ENCODE results near the gene ERVW-1. TPM values are rescaled to one million over a fixed set of nuclear protein-coding genes. Genes with fewer than 3 reads are reported as not detected.
A peak's percentile ranks its signal among the peaks of the same experiment; 100 is the strongest.
"Not testable (repeated sequence)": the region's sequence is repeated elsewhere in the genome, so short reads cannot be mapped to it uniquely, and the experiment has no call there.

The ERVW-1 gene
- total and polyA plus RNA-seq, 12 donors = 0.06 TPM; not detected in 11

DNA sequence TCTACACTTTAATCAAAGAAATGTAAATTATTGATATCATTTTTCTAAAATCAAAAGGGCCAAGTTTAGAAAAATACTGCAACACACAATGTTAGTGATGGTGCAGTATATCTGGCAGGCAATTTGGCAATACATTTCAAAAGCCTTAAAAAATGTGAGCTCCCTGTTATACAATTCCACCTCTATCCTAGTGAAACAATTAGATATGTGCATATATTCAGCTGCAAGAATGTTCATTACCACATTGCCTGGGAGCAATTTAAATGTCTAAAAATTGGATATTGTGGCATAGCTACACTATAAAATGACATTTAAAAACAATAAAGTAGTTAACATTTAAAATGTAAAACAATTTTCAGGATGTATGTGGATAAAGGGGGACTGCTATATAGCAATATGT, 10.1 kb upstream of the ERVW-1 start:
- peaks cover 0 to 41% of the 10 kb centered on the region in 2 donors for H3K36me3 ChIP-seq (replicated peaks in 1 of 2)
- TF ChIP-seq POLR2A (IDR thresholded peaks at IDR 0.05) = no peak
- TF ChIP-seq, protein P1, sequence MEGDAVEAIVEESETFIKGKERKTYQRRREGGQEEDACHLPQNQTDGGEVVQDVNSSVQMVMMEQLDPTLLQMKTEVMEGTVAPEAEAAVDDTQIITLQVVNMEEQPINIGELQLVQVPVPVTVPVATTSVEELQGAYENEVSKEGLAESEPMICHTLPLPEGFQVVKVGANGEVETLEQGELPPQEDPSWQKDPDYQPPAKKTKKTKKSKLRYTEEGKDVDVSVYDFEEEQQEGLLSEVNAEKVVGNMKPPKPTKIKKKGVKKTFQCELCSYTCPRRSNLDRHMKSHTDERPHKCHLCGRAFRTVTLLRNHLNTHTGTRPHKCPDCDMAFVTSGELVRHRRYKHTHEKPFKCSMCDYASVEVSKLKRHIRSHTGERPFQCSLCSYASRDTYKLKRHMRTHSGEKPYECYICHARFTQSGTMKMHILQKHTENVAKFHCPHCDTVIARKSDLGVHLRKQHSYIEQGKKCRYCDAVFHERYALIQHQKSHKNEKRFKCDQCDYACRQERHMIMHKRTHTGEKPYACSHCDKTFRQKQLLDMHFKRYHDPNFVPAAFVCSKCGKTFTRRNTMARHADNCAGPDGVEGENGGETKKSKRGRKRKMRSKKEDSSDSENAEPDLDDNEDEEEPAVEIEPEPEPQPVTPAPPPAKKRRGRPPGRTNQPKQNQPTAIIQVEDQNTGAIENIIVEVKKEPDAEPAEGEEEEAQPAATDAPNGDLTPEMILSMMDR (IDR thresholded peaks at IDR 0.05) = no peak
- intact Hi-C loops (cut with DNase I) = no loop called here

DNA sequence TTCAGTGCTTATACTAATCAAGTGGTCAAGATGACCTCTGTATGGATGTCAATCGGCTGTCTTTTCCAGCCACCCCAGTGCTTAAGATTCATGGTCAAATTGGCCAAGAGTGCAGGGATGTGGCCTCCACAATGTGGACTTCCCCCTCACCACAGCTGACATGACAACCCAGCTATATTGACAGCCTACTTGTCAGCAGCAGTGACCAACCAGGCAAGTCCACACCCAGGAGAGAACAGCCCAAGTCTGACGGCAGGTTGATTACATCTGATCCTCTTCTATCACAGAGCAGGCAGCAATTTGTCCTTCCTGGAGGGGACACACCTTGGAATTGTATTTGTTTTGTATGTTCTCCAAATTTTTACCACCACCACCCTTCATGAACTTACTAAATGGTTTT, 8.2 kb upstream of the ERVW-1 start:
- H3K27ac ChIP-seq = no peak overlapping the region
- no peak for DNase-seq
- no peak overlapping the region for H3K4me3 ChIP-seq
- H3K4me1 ChIP-seq (replicated peaks in 1 of 2) = peaks cover 0 to 4% of the 10 kb centered on the region in 2 donors
- no peaks in the 10 kb centered on the region for H3K9me3 ChIP-seq (replicated peaks in 1 of 3)
- peaks cover 0 to 23% of the 10 kb centered on the region in 2 donors for H3K36me3 ChIP-seq (replicated peaks in 1 of 2)
- no peaks in the 10 kb centered on the region for H3K27me3 ChIP-seq
- 86 to 95% (median 89%) methylated on average over 2 of the region's 2 CpGs for WGBS, 4 donors
- TF ChIP-seq, protein P1 (IDR thresholded peaks at IDR 0.05) = no peak
- TF ChIP-seq POLR2A (IDR thresholded peaks at IDR 0.05) = no peak
- intact Hi-C loops (cut with DNase I) = no loop called here

More for the DNA sequence above, 10.1 kb upstream of the ERVW-1 start:
- Histone ChIP-seq H3K4me3 (no peak overlapping the region), H3K27me3 (no peaks in the 10 kb centered on the region), H3K4me1 (replicated peaks in 1 of 2) (peaks cover 0 to 4% of the 10 kb centered on the region in 2 donors), H3K27ac (no peak overlapping the region), H3K9me3 (replicated peaks in 1 of 3) (no peaks in the 10 kb centered on the region)
- DNase-seq = no peak

DNA sequence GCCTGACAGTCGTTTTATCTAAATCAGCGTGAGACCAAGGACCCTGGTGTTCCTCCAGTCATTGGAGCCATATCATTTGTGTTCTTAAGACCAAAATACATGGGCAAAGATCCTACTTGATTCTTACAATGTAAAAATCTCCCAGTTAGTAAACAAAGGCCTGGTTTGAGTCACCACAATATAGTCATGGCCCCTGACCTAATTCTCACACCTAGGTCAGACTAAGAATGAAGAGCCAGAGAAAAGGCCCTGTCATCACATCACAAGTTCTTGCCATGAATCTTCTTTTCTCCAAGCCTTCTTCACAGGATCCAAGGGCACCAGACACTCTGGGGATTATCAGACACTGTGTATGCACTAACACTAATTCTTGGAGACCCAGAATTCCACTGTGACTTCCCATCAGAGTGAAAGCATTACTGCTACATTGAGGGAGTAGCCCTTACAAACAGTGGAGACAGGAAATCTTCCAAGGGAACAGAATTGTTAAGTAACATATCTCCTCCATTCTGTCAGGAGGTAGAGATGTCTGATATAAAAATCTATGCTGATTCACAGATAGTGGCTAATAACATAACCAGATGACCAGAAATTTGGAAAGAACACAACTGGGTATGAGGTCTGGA, 7.6 kb upstream of the ERVW-1 start:
- H3K4me1 ChIP-seq (replicated peaks in 1 of 2) = peaks cover 0 to 4% of the 10 kb centered on the region in 2 donors
- intact Hi-C loops (cut with DNase I) = no loop called here
- H3K27ac ChIP-seq = peak overlapping the region in 1 of 5 donors; percentile 31
- H3K4me3 ChIP-seq = no peak overlapping the region
- H3K9me3 ChIP-seq (replicated peaks in 1 of 3) = no peaks in the 10 kb centered on the region
- DNase-seq = no peak
- no peaks in the 10 kb centered on the region for H3K27me3 ChIP-seq
- TF ChIP-seq, protein P1 (IDR thresholded peaks at IDR 0.05) = no peak
- TF ChIP-seq POLR2A (IDR thresholded peaks at IDR 0.05) = no peak
- peaks cover 0 to 18% of the 10 kb centered on the region in 2 donors for H3K36me3 ChIP-seq (replicated peaks in 1 of 2)
- WGBS, 4 donors = 90 to 100% (median 94%) methylated on average over 2 of the region's 2 CpGs

DNA sequence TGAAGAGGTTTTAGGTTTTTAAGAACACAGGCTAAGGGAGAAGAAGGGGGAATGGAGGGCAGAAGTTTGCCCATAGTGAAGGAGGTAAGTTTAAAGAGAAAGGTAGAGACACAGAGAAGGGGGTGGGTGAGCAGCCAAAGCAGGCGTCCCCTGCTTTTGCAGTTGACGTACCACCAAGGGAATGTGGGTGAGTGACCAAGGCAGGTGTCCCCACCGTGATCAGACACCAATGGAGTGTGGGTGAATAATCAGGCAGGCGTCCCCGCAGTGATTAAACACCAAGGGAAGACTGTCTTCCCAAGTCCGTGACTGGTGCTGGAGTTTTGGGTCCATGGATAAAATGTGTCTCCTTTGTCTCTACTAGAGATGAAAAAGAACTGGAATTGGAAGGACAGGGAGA, 6.5 kb upstream of the ERVW-1 start:
- 93 to 98% (median 97%) methylated on average over 6 of the region's 6 CpGs for WGBS, 4 donors
- intact Hi-C loops (cut with DNase I); DNase-seq; H3K4me1 ChIP-seq (replicated peaks in 1 of 2); H3K27ac ChIP-seq; H3K4me3 ChIP-seq; H3K27me3 ChIP-seq; H3K9me3 ChIP-seq (replicated peaks in 1 of 3): not testable (repeated sequence)
- H3K36me3 ChIP-seq (replicated peaks in 1 of 2) = peaks cover 0 to 18% of the 10 kb centered on the region in 2 donors

DNA sequence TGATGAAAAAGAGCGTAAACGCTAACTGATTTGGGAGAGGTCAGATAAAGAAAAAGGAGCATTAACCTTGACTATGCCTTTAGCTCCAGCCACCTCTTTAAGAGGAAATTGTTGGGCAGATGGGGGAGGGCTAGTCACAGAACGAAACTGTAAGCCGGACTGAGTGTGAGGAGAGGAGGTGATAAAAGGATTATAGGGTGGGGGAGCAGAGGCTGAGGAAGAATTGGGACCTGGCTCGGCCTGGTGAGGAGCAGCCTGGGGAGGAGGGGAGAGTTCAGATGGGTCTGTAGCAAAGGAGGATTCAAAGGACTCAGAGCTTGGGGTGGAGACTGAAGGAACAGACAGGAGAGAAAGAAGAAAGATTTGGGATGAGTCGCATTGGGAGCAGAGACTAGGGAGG, 5.9 kb upstream of the ERVW-1 start:
- H3K27me3 ChIP-seq; H3K4me3 ChIP-seq; DNase-seq; intact Hi-C loops (cut with DNase I); H3K27ac ChIP-seq; H3K9me3 ChIP-seq (replicated peaks in 1 of 3); H3K4me1 ChIP-seq (replicated peaks in 1 of 2): not testable (repeated sequence)
- peaks cover 0 to 18% of the 10 kb centered on the region in 2 donors for H3K36me3 ChIP-seq (replicated peaks in 1 of 2)
- WGBS, 4 donors = 85 to 90% (median 88%) methylated on average over 6 of the region's 6 CpGs

DNA sequence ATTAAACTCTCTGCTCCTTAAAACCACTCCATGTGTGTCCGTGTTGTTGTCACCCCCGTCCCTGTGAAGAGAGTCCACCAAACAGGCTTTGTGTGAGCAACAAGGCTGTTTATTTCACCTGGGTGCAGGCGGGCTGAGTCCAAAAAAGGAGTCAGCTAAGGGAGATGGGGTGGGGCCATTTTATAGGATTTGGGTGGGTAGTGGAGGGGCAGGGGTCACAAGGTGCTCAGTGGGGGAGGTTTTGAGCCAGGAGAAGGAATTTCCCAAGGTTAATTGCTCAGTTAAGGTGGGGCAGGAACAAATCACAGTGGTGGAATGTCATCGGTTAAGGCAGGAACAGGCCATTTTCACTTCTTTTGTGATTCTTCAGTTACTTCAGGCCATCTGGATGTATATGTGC, 1.4 kb upstream of the ERVW-1 start:
- H3K4me1 ChIP-seq (replicated peaks in 1 of 2); DNase-seq; H3K27me3 ChIP-seq; intact Hi-C loops (cut with DNase I); H3K36me3 ChIP-seq (replicated peaks in 1 of 2); H3K9me3 ChIP-seq (replicated peaks in 1 of 3); H3K27ac ChIP-seq; H3K4me3 ChIP-seq: not testable (repeated sequence)
- 95 to 98% (median 96%) methylated on average over 4 of the region's 4 CpGs for WGBS, 4 donors
